HL-60 (cell line): ENCODE measurements around the gene JPT2.

Experiments
- DNase-seq, 2 experiments: peaks; one replicate each; pipeline ENCODE4 v3.0.0-alpha.2; 2010 to 2020; ENCODE audit warnings: low read depth in 1 of 2, low spot score in 1 of 2
- H3K27ac ChIP-seq: fragments of 250-450 bp; sonication (Bioruptor Pico); replicated peaks from 2 replicates; pipeline ENCODE4 v1.5.1; 2020; ENCODE audit warnings: mild to moderate bottlenecking, moderate library complexity
- H3K27me3 ChIP-seq: fragments of 250-450 bp; sonication (Bioruptor Pico); 2 replicates; pipeline ENCODE4 v1.5.1; 2021; ENCODE audit warnings: mild to moderate bottlenecking, moderate library complexity; ENCODE audit not compliant: insufficient read depth, poor library complexity, severe bottlenecking
- H3K4me3 ChIP-seq: replicated peaks from 2 replicates; pipeline ENCODE4 v1.5.1; 2011; ENCODE audit warnings: mild to moderate bottlenecking, control low read depth, low read length; ENCODE audit not compliant: insufficient read depth
- GABPA ChIP-seq: IDR thresholded peaks from 2 replicates; pipeline ENCODE4 v1.6.1; 2012; ENCODE audit warnings: low read depth
- POLR2AphosphoS5 ChIP-seq: IDR thresholded peaks from 2 replicates; pipeline ENCODE4 v1.6.1; 2012; ENCODE audit warnings: low read depth
- SPI1 ChIP-seq: IDR thresholded peaks from 2 replicates; pipeline ENCODE4 v1.6.1; 2012; ENCODE audit warnings: low read depth, mild to moderate bottlenecking, borderline replicate concordance
- TF ChIP-seq, protein P1 (sequence below): IDR thresholded peaks from 2 replicates; pipeline ENCODE4 v1.6.1; 2012; ENCODE audit warnings: low read depth; ENCODE audit not compliant: insufficient replicate concordance
- TF ChIP-seq, protein P2 (sequence below): IDR thresholded peaks from one replicate; pipeline ENCODE4 v1.5.1; 2011; ENCODE audit warnings: low read length, control low read depth, inconsistent platforms; ENCODE audit not compliant: insufficient read depth

JPT2 gene

GRCh38 chr16:1631931-1632637, 46.0 kb upstream of the JPT2 start:
- DNase-seq = no peak
- no peak overlapping the region for H3K4me3 ChIP-seq
- no peak overlapping the region for H3K27ac ChIP-seq
- H3K27me3 ChIP-seq = no peaks in the 10 kb centered on the region
- no peak for TF ChIP-seq POLR2AphosphoS5
- TF ChIP-seq, protein P1, sequence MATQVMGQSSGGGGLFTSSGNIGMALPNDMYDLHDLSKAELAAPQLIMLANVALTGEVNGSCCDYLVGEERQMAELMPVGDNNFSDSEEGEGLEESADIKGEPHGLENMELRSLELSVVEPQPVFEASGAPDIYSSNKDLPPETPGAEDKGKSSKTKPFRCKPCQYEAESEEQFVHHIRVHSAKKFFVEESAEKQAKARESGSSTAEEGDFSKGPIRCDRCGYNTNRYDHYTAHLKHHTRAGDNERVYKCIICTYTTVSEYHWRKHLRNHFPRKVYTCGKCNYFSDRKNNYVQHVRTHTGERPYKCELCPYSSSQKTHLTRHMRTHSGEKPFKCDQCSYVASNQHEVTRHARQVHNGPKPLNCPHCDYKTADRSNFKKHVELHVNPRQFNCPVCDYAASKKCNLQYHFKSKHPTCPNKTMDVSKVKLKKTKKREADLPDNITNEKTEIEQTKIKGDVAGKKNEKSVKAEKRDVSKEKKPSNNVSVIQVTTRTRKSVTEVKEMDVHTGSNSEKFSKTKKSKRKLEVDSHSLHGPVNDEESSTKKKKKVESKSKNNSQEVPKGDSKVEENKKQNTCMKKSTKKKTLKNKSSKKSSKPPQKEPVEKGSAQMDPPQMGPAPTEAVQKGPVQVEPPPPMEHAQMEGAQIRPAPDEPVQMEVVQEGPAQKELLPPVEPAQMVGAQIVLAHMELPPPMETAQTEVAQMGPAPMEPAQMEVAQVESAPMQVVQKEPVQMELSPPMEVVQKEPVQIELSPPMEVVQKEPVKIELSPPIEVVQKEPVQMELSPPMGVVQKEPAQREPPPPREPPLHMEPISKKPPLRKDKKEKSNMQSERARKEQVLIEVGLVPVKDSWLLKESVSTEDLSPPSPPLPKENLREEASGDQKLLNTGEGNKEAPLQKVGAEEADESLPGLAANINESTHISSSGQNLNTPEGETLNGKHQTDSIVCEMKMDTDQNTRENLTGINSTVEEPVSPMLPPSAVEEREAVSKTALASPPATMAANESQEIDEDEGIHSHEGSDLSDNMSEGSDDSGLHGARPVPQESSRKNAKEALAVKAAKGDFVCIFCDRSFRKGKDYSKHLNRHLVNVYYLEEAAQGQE = no peak
- TF ChIP-seq SPI1 = no peak
- TF ChIP-seq GABPA = no peak
- TF ChIP-seq, protein P2, sequence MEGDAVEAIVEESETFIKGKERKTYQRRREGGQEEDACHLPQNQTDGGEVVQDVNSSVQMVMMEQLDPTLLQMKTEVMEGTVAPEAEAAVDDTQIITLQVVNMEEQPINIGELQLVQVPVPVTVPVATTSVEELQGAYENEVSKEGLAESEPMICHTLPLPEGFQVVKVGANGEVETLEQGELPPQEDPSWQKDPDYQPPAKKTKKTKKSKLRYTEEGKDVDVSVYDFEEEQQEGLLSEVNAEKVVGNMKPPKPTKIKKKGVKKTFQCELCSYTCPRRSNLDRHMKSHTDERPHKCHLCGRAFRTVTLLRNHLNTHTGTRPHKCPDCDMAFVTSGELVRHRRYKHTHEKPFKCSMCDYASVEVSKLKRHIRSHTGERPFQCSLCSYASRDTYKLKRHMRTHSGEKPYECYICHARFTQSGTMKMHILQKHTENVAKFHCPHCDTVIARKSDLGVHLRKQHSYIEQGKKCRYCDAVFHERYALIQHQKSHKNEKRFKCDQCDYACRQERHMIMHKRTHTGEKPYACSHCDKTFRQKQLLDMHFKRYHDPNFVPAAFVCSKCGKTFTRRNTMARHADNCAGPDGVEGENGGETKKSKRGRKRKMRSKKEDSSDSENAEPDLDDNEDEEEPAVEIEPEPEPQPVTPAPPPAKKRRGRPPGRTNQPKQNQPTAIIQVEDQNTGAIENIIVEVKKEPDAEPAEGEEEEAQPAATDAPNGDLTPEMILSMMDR = no peak

GRCh38 chr16:1632638-1632970, 45.5 kb upstream of the JPT2 start:
- Histone ChIP-seq H3K27ac (no peak overlapping the region), H3K4me3 (no peak overlapping the region), H3K27me3 (no peaks in the 10 kb centered on the region)
- TF ChIP-seq GABPA (no peak), POLR2AphosphoS5 (no peak), SPI1 (no peak)
- TF ChIP-seq, protein P1 = no peak
- TF ChIP-seq, protein P2 = no peak
- DNase-seq = no peak

DNA sequence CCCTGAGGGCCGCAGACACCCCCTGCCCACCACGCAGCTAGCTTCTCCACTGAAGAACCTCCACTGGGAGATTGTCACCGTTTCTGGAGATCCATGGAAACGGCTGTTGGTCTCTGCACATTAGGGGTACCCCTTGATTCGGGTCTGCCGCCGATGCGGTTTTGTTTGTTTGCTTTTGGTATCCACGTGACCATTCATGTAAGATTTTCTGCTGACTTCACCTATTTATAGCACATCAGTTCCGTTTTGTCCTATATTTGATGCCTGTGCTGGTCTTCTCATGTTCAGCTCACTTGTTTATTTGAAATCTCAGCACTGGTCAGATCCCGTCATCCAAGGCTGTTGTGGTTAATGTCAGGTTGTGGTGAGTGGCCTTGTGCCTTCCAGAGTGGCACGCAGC, 44.8 kb upstream of the JPT2 start:
- TF ChIP-seq POLR2AphosphoS5 (no peak), GABPA (no peak), SPI1 (no peak)
- TF ChIP-seq, protein P1 = no peak
- TF ChIP-seq, protein P2 = no peak
- Histone ChIP-seq H3K27me3 (no peaks in the 10 kb centered on the region), H3K27ac (no peak overlapping the region), H3K4me3 (no peak overlapping the region)
- DNase-seq = no peak
